NCI-H2029 (cell line): ENCODE data around the gene NACC1.
"Not testable (repeated sequence)": the region's sequence is repeated elsewhere in the genome, so short reads cannot be mapped to it uniquely, and the experiment has no call there.

Source experiments
- DNase-seq: peaks from one replicate; lab custom pipeline; 2025; lab: John Stamatoyannopoulos, UW

NACC1 gene

GRCh38 chr19:13146763-13147563, 28.9 kb downstream of the NACC1 start:
- no peak for DNase-seq

DNA sequence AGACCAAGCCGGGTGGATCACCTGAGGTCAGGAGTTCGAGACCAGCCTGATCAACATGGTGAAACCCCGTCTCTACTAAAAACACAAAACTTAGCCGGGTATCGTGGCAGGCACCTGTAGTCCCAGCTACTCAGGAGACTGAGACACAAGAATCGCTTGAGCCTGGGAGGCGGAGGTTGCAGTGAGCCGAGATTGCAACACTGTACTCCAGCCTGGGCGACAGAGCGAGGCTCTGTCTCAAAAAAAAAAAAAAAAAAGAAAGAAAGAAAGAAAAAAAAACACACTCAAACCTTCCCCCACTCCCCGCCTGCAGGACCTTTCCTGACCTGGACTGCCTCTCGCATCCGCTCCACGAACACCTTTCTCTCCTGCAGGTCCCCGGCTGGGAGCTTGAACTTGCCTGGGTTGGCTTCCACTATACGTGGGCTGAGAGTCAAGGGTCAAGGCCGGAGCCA, 31.1 kb downstream of the NACC1 start:
- not testable (repeated sequence) for DNase-seq

DNA sequence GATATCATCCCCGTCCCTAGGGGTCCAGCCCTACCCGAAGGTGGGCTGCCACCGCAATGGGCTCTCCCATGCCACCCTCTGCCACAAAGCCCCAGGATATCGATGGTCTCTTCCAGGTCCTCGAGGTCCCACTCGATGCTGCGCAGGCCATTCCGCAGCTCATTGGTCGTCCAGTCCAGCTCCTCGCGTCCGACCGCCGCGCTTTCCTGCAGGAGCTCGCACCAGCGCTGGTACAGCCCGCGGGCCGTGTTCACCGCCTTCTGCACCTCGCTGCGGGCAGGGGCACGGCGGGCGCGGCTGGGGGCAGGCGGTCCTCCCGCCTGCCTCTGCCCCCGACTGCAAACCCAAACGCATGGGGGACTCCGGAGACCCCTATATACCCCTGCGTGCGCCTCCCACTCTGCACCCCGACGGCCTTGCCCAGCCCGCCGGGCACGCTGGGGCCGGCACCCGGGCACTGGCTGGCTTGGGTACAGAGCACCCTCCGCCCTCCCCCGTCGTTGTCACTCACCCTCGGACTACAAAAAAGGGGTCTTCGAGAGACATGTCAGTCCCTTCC, 31.6 kb downstream of the NACC1 start:
- DNase-seq, result peak; percentile 49

GRCh38 chr19:13150187-13150930, 32.3 kb downstream of the NACC1 start, which contains the start of the genes IER2 and STX10:
IER2 (plus strand) TSS chr19:13150411; CDS start chr19:13153187, 2,776 bp downstream.
STX10 (minus strand) TSS chr19:13150375; CDS start chr19:13150173, 202 bp downstream.
- DNase-seq, result peak; percentile 92

DNA sequence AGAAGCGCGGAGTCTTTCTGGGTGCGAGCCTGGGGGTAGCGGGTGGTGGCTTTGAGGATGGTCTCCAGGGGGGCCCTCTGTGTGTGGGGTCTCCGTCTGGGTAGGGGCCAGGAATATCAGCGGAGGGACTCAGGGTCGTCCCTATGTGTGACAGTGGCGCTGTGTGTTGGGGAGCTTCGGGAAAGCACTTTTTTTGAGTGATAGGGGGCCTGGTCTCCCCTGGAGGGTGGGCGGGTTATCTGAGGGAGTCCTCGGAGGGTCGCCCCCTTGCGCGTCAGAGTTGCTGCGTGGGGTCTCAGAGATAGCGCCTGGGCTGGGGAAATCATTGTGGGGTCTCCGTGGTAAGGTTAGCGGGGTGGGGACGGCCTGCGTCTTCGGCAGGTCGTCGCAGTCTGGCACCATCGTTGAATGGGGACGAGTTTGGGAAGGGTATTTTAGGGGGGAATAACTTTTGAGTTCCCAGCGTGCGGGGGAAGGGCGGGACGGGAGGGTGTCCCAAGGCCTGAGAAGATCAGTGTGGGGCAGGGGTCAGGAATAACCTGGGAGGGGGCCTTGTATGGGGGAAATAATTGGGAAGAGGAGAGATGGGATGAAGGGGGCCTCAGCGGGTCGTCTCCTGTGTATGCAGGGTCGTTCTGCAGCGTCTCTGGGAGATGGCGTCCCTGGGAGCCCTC, 33.0 kb downstream of the NACC1 start:
- no peak for DNase-seq

DNA sequence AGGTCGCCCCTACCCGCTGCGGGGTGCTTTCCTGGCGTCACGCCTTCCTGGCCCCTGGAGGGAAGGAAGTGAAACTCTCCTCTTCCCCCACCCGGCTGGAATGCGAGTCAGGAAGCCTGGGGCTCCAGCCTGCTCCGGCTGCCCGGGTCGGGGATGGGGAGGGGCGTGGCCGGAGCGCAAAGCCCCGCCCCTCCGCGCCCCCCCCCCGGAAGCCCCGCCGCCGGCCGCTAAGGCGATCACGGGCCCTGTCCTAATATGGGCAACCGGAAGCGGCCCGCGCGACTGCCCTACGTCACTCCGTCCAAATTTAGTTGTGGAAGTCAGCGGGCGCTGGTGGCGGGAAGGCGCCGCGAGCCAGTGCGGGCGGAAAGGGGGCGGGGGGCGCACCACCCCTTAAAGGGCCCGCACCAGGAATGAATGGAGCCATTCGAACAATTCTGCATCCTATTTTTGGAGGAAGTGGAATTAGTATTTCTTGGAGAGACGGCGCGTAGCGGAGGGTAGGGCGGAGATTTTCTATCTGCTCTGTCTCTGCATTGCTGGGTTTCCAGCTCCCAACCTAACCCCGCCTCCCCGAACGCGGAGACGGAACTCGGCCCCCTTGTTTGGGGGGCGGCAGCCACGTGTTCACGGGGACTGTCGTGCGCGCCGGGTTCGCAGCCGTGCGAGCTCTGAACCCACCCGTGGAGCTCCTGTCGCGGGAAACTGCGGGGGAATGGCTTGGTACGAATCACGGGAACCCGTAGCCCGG, 33.7 kb downstream of the NACC1 start:
- DNase-seq, result peak; percentile 96

DNA sequence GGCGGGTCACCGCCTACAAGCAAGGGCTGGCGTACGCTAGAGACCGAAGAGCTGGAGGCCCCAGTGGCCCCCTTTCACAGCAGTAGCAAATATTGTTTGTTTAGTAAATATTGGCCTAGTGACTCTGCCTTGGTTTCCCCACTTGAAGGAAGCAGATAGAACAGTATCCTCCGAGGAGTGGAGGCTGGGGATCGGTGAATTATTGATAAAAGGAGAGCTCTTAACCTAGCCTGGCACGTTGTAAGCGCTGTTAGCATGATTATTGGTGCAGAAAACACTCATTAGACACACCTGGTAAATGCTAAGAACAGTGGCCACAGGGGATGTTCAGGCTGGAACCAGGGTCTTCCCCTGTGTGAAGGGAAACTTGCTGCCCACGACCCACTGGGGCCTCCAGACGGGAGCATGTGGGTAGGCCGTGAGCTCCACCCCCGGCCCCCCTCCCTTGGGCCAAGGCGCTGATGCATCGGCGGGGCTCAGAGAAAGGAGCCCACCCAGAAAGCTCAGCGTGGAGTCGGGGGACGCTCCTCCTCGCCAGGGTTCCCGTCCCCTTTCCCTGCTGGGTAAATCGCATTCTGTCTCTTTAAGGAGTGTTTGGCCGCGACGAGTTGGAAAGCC, 34.4 kb downstream of the NACC1 start:
- DNase-seq, result no peak

GRCh38 chr19:13152974-13153568, 35.0 kb downstream of the NACC1 start:
- peak; percentile 92 for DNase-seq

GRCh38 chr19:13153569-13154240, 35.6 kb downstream of the NACC1 start:
- no peak for DNase-seq

DNA sequence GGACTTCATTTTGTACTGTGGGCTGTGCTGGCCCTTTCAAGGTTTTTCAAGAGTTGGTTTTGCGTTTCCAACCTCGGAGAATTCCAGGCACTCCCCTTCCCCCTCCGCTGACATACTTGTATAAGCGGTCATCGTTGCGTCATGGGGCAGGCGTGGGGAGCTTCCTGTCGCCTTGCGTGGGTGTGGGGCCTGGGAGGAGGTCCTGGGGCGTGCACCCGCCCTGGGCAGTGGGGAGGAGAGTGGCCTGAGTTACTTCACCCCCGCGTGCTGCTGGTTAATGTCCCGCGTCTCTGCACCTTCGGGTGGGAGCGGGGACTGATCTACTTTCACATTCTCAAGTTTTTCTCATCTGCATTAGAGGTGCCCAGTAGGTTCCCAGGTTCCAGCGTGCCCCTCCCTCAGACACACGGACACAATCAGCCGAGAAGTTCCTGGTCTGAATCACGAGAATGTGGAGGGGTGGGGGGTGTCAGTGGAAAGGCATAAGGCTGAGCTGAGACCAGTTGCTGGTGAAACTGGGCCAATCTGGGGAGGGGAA, 36.2 kb downstream of the NACC1 start:
- peak; percentile 48 for DNase-seq

- DNase-seq, result peak; percentile 74
Measured at GRCh38 chr19:13154911-13155471, 36.9 kb downstream of the NACC1 start.

DNA sequence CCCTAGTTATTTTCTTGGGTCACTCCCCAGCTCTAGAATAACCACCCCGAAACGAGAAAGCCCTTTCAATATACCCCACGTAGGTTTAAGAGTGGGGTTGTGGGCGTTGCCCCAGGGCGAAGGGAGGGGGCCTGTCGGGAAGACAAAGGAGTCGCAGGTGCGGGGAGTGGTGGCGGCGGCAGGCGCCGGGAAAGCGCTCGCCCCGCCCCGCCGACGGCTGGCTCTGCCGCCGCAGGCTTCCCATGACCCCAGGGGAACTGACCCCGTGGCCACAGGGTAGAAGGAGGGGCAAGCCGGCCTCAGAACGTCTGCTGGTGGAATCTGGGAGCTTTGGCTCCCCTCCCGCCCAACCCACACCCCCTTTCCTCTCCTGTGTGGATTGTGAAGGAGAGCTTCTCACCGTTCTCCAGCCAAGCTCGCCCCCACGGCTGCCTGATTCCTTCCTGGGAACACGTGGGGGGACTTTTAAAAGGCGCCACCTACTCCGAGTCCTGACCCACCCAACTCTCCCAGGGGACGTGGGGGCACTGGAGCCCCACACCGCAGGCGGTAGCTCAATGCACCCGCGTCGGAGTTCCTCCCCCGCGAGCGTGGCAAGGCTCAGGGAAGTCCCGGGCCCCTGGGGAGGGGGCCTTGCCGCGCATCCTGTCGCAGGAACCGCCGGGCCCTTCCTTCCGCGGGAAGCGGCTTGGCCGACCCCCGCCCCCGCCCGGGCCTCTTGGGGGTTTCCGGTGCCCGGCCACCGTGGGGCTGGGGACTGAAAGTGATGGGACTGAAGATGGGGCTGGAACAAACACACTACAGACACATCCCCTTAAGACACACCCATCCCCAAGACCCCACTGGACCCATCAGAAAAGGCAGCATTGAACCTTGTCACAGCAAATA, 37.7 kb downstream of the NACC1 start:
- DNase-seq, result no peak

DNA sequence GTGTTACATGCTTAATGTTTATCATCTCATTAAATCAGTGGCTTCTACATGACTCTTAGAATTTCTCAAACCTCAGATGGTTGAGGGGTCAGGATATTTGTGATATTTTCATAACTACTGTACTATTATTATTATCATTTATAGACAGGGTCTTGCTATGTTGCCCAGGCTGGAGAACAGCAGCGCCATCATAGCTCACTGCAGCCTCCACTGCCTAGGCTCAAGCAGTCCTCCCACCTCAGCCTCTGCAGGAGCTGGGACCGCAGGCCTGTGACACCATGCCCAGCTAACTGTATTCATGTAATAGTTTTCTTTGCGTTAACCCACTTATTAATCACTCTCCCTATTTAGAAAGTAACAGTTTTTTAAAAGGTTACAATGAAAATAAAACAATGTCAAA, 41.6 kb downstream of the NACC1 start:
- no peak for DNase-seq

GRCh38 chr19:13160557-13160956, 42.5 kb downstream of the NACC1 start:
- DNase-seq, result no peak

- peak; percentile 97 for DNase-seq
Measured at GRCh38 chr19:13162724-13163608, 44.9 kb downstream of the NACC1 start.

DNA sequence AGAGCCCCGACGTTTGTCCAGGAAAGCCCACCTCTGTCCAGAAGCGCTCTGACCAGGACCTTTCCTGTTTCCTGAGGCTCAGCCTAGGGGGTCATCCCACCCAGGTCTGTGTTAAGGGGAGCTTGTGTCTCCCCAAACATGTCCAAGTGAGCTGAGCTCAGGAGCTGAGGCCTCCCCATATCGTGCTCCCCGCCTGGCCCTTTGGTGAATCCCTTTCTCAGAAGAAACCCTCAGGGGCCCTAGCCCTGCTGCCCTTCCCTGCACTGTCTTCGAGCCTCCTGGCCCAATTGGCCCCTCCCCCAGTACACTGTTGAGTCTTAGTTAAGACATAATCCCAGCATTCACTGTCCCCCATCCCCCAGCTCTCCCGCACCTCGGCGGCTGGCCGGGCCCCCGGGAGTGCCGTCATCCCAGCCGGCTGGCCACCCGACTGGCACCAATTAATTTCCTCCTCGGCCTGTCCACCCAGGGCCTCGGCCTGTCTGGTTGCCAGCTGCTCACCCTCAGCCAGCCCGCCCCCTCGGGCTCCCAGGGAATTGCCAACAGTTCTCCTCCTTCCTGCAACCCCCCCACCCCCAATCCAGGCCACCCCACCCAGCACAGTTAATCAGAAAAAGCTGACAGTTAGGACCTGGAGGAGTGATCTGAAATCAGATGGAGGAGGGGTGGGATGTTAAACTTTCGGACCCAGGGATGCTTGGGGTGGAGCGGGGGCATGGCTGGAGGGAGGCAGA, 45.7 kb downstream of the NACC1 start:
- DNase-seq, result no peak
